Progenitor cell of endocrine pancreas (in vitro differentiated cells): ENCODE measurements around the gene TBC1D16. TPM values are rescaled to one million over a fixed set of nuclear protein-coding genes. Genes with fewer than 3 reads are reported as not detected.
A peak's percentile ranks its signal among the peaks of the same experiment; 100 is the strongest.

Experiments used
- DNase-seq: peaks from one replicate; pipeline ENCODE4 v3.0.0; 2021; ENCODE audit warnings: low spot score; ENCODE audit not compliant: unreplicated experiment
- H3K27ac Mint-ChIP-seq: 2 replicates; pipeline ENCODE4 v1.8.0; 2021; ENCODE audit warnings: mild to moderate bottlenecking, moderate library complexity, mixed read lengths
- H3K27me3 Mint-ChIP-seq: 2 replicates; pipeline ENCODE4 v1.8.0; 2021; ENCODE audit warnings: mixed read lengths
- H3K36me3 Mint-ChIP-seq: 2 replicates; pipeline ENCODE4 v1.8.0; 2022; ENCODE audit warnings: mixed read lengths; ENCODE audit not compliant: insufficient read depth
- H3K4me1 Mint-ChIP-seq: 2 replicates; pipeline ENCODE4 v1.8.0; 2021; ENCODE audit warnings: low read depth, mixed read lengths
- H3K4me3 Mint-ChIP-seq: 2 replicates; pipeline ENCODE4 v1.8.0; 2021; ENCODE audit warnings: low read depth, mild to moderate bottlenecking, moderate library complexity, mixed read lengths
- H3K9me3 Mint-ChIP-seq: 2 replicates; pipeline ENCODE4 v1.8.0; 2021; ENCODE audit warnings: low read depth, mixed read lengths
- CTCF ChIP-seq: fragments of 200-600 bp; sonication (generic); IDR thresholded peaks from one replicate; pipeline ENCODE4 v1.5.0; 2021; ENCODE audit warnings: antibody characterized with exemption, mild to moderate bottlenecking; ENCODE audit not compliant: unreplicated experiment
- total RNA-seq: library from RNA; stranded (reverse); gene quantifications from 2 replicates; pipeline ENCODE4 v1.2.1, GENCODE V29; 2021

Gene TBC1D16
- total RNA-seq, 1 donor from 2014 or later, result 85.1 TPM

GRCh38 chr17:79981661-79982101 lies 54.0 kb downstream of the TBC1D16 start:
- TF ChIP-seq CTCF, result no peak
- Mint-ChIP-seq H3K4me3 (no peak overlapping the region), H3K4me1 (peaks cover 4% of the 10 kb centered on the region), H3K27ac (peak overlapping the region; percentile 66), H3K27me3 (no peaks in the 10 kb centered on the region), H3K36me3 (peaks cover 6% of the 10 kb centered on the region), H3K9me3 (no peaks in the 10 kb centered on the region)
- no peak for DNase-seq

- Mint-ChIP-seq H3K4me3 (no peak overlapping the region), H3K36me3 (peaks cover 6% of the 10 kb centered on the region), H3K27ac (peak overlapping the region; percentile 66), H3K27me3 (no peaks in the 10 kb centered on the region), H3K9me3 (no peaks in the 10 kb centered on the region), H3K4me1 (peaks cover 4% of the 10 kb centered on the region)
- no peak for TF ChIP-seq CTCF
- no peak for DNase-seq
Measured at GRCh38 chr17:79981090-79981489, 54.6 kb downstream of the TBC1D16 start.

GRCh38 chr17:79980246-79981043 lies 55.2 kb downstream of the TBC1D16 start:
- Mint-ChIP-seq H3K36me3 (peaks cover 6% of the 10 kb centered on the region), H3K4me1 (peaks cover 2% of the 10 kb centered on the region), H3K4me3 (no peak overlapping the region), H3K27me3 (no peaks in the 10 kb centered on the region), H3K9me3 (no peaks in the 10 kb centered on the region), H3K27ac (no peak overlapping the region)
- no peak for DNase-seq
- TF ChIP-seq CTCF, result no peak

GRCh38 chr17:79979816-79980215 lies 55.9 kb downstream of the TBC1D16 start:
- Mint-ChIP-seq H3K27me3 (no peaks in the 10 kb centered on the region), H3K9me3 (no peaks in the 10 kb centered on the region), H3K36me3 (peaks cover 6% of the 10 kb centered on the region), H3K4me1 (peaks cover 2% of the 10 kb centered on the region), H3K27ac (no peak overlapping the region), H3K4me3 (no peak overlapping the region)
- DNase-seq, result no peak
- TF ChIP-seq CTCF, result no peak

- H3K4me3 Mint-ChIP-seq, result no peak overlapping the region
- no peaks in the 10 kb centered on the region for H3K27me3 Mint-ChIP-seq
- no peak for DNase-seq
- peaks cover 6% of the 10 kb centered on the region for H3K36me3 Mint-ChIP-seq
- H3K4me1 Mint-ChIP-seq, result peaks cover 2% of the 10 kb centered on the region
- no peaks in the 10 kb centered on the region for H3K9me3 Mint-ChIP-seq
- H3K27ac Mint-ChIP-seq, result no peak overlapping the region
- TF ChIP-seq CTCF, result no peak
Measured at GRCh38 chr17:79979221-79979741, 56.4 kb downstream of the TBC1D16 start.
